ENCODE data around the gene KLHL7.

The KLHL7 gene

DNA sequence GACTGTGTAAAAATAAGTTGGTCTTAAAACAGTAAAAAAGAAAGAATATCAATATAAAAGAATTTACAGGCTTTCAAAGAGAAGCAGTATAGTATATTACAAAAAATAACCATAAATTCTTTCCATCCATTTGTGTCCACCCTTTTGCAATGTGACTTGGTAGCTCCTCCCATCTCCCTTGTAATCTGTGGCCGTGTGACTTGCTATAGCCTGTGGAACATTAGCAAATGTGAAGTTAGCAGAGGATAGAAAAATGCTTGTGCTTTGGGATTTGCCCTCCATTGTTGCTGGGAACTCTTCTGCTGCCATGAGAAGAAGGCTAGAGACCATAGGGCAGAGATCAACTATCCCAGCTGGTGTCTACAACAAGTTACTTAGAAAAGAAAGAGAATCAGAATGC is 30.2 kb downstream of the KLHL7 start:
- Histone ChIP-seq H3K9ac (ENCODE audit: low read depth, low read length) (no peak overlapping the region), H3K27me3 (ENCODE audit: control insufficient read depth, insufficient read depth, low read length) (no peaks in the 10 kb centered on the region), H3K9me3 (ENCODE audit: control insufficient read depth, insufficient read depth, low read length) (no peaks in the 10 kb centered on the region), H3K27ac (ENCODE audit: low read depth, low read length) (no peak overlapping the region), H3K36me3 (ENCODE audit: control insufficient read depth, insufficient read depth, low read length) (peaks cover 6% of the 10 kb centered on the region), H3K4me1 (ENCODE audit: control insufficient read depth, insufficient read depth, low read length) (peaks cover 9% of the 10 kb centered on the region), H3K4me3 (ENCODE audit: low read depth, low read length) (no peak overlapping the region)

DNA sequence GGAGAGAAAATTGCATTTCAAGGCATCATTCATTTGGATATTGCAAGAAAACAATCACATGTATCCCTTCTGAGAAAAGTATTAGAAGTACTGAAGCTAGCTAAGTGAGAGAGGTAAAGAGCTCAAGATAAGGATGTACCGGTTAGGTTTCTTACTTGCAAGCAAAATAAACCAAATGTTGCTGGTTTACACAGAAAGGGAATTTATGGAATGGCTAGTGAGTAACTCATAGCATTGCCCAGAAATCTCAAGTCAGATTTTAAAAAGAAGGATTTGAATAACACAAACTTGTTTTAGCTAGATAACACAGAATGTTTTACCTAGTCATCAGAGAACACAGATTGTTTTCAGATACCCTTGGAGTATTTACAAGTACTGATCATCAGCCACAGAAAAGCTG is 30.6 kb downstream of the KLHL7 start:
- Histone ChIP-seq H3K4me3 (ENCODE audit: low read depth, low read length) (no peak overlapping the region), H3K36me3 (ENCODE audit: control insufficient read depth, insufficient read depth, low read length) (peaks cover 8% of the 10 kb centered on the region), H3K9me3 (ENCODE audit: control insufficient read depth, insufficient read depth, low read length) (no peaks in the 10 kb centered on the region), H3K27ac (ENCODE audit: low read depth, low read length) (peak overlapping the region; percentile 10), H3K27me3 (ENCODE audit: control insufficient read depth, insufficient read depth, low read length) (no peaks in the 10 kb centered on the region), H3K9ac (ENCODE audit: low read depth, low read length) (no peak overlapping the region), H3K4me1 (ENCODE audit: control insufficient read depth, insufficient read depth, low read length) (peaks cover 9% of the 10 kb centered on the region)

DNA sequence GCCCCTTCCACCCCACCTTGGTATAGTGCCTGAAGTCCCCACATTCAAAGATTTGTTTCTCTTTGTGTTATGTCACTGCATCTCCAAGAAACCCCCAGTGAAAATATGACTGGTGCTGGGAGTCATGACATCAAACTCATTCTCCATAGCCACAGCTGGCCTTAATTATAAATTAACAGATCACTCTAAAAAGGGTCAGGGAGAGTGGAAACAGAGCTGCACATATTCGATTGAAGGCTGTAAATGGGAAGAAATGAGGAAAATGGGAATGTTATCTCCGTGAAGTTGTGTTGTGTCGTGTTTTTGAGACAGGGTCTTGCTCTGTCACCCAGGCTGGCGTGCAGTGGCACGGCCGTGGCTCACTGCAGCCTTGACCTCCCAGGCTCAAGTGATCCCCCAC is 52.1 kb downstream of the KLHL7 start:
- H3K4me3 ChIP-seq (ENCODE audit: low read depth, low read length): no peak overlapping the region
- H3K9me3 ChIP-seq (ENCODE audit: control insufficient read depth, insufficient read depth, low read length): no peaks in the 10 kb centered on the region
- no peak overlapping the region for H3K9ac ChIP-seq (ENCODE audit: low read depth, low read length)
- no peak overlapping the region for H3K27ac ChIP-seq (ENCODE audit: low read depth, low read length)
- H3K27me3 ChIP-seq (ENCODE audit: control insufficient read depth, insufficient read depth, low read length): no peaks in the 10 kb centered on the region
- peaks cover 40% of the 10 kb centered on the region for H3K36me3 ChIP-seq (ENCODE audit: control insufficient read depth, insufficient read depth, low read length)
- H3K4me1 ChIP-seq (ENCODE audit: control insufficient read depth, insufficient read depth, low read length): no peaks in the 10 kb centered on the region

DNA sequence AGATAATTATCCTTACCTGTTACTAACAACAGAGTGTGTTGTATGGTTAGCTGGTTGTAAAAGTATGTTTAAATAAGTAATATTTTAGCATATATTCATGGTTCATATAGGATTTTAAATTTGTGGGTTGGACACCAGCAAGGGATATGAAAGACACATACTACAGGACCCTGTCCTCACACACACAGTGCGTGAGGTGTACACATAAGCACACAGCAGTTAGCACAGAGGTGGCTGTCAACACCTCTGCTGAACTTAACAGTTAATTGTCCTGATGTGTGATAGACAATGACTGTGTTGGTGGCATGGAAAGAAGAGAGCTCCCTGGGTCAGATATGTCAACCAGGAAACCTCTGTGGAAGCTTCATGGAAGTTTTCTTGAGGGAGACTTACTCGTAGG is 53.0 kb downstream of the KLHL7 start:
- no peak overlapping the region for H3K9ac ChIP-seq (ENCODE audit: low read depth, low read length)

DNA sequence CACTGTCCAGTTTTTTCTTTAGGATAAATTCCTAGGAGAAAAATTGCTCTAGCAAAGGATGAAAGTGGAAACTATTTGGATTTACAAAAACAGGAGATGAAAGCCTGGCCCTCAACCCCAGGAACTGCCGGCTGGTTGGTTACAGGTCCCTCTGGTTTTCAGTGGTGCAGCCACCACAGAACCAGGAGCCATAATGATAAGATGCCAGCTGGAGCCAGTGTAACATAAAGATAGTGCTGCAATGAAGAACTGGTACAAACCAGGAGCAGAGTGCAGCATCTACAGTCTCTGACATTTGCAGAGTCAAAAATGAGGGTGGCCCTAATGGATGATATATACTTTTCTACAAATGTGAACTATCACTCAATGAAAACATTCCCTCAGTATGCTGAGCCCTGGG is 55.9 kb downstream of the KLHL7 start:
- H3K27ac ChIP-seq (ENCODE audit: low read depth, low read length): no peak overlapping the region
- H3K9ac ChIP-seq (ENCODE audit: low read depth, low read length): no peak overlapping the region
- H3K9me3 ChIP-seq (ENCODE audit: control insufficient read depth, insufficient read depth, low read length): no peaks in the 10 kb centered on the region
- no peaks in the 10 kb centered on the region for H3K4me1 ChIP-seq (ENCODE audit: control insufficient read depth, insufficient read depth, low read length)
- H3K27me3 ChIP-seq (ENCODE audit: control insufficient read depth, insufficient read depth, low read length): no peaks in the 10 kb centered on the region
- no peak overlapping the region for H3K4me3 ChIP-seq (ENCODE audit: low read depth, low read length)
- H3K36me3 ChIP-seq (ENCODE audit: control insufficient read depth, insufficient read depth, low read length): peaks cover 14% of the 10 kb centered on the region

More for the DNA sequence above, 53.0 kb downstream of the KLHL7 start:
- Histone ChIP-seq H3K4me1 (ENCODE audit: control insufficient read depth, insufficient read depth, low read length) (no peaks in the 10 kb centered on the region), H3K27ac (ENCODE audit: low read depth, low read length) (no peak overlapping the region), H3K27me3 (ENCODE audit: control insufficient read depth, insufficient read depth, low read length) (no peaks in the 10 kb centered on the region), H3K4me3 (ENCODE audit: low read depth, low read length) (no peak overlapping the region), H3K9me3 (ENCODE audit: control insufficient read depth, insufficient read depth, low read length) (no peaks in the 10 kb centered on the region), H3K36me3 (ENCODE audit: control insufficient read depth, insufficient read depth, low read length) (peaks cover 31% of the 10 kb centered on the region)

DNA sequence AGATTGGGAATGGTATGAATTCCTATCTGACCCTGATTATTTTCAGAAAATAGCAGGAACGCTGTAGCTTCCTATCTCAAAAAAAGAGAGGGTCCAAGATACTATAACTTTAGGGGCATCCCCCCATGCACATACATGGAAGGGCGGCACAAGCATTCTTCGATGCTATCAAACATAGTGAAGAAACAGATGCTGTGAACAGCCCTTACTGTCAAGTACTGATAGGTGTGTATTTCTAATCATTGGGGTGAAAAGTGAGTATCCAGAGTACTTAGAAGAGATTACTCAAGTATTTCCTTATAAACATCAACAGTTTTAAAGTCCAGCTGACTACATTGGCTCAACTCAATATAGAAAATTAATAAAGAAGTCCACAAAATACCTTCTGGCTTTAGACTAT is 59.3 kb downstream of the KLHL7 start:
- H3K9ac ChIP-seq (ENCODE audit: low read depth, low read length): no peak overlapping the region
- H3K27me3 ChIP-seq (ENCODE audit: control insufficient read depth, insufficient read depth, low read length): no peaks in the 10 kb centered on the region
- no peak overlapping the region for H3K27ac ChIP-seq (ENCODE audit: low read depth, low read length)
- no peaks in the 10 kb centered on the region for H3K9me3 ChIP-seq (ENCODE audit: control insufficient read depth, insufficient read depth, low read length)
- H3K36me3 ChIP-seq (ENCODE audit: control insufficient read depth, insufficient read depth, low read length): peaks cover 11% of the 10 kb centered on the region
- no peaks in the 10 kb centered on the region for H3K4me1 ChIP-seq (ENCODE audit: control insufficient read depth, insufficient read depth, low read length)
- H3K4me3 ChIP-seq (ENCODE audit: low read depth, low read length): no peak overlapping the region

DNA sequence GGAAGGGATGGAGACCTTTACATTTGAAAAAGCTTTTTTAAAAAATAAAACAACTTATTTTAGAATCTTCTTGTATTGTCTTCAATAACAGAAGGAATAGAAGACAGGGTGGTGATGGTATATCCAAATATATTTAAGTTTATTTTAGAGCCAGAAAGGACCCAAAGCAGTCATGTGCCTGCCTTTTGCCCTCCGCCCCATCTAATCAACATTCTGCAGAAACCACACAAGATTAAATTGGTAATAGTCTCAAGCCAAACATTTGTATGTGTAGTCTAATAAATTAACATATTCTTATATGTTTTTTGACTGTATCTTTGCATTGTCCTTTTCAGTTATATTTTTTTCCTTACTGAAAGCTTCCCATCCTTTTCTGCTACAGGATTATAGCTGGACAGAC is 59.7 kb downstream of the KLHL7 start:
- Histone ChIP-seq H3K4me3 (ENCODE audit: low read depth, low read length) (no peak overlapping the region), H3K9ac (ENCODE audit: low read depth, low read length) (no peak overlapping the region), H3K27me3 (ENCODE audit: control insufficient read depth, insufficient read depth, low read length) (no peaks in the 10 kb centered on the region), H3K4me1 (ENCODE audit: control insufficient read depth, insufficient read depth, low read length) (no peaks in the 10 kb centered on the region), H3K36me3 (ENCODE audit: control insufficient read depth, insufficient read depth, low read length) (peaks cover 11% of the 10 kb centered on the region), H3K9me3 (ENCODE audit: control insufficient read depth, insufficient read depth, low read length) (no peaks in the 10 kb centered on the region), H3K27ac (ENCODE audit: low read depth, low read length) (no peak overlapping the region)

DNA sequence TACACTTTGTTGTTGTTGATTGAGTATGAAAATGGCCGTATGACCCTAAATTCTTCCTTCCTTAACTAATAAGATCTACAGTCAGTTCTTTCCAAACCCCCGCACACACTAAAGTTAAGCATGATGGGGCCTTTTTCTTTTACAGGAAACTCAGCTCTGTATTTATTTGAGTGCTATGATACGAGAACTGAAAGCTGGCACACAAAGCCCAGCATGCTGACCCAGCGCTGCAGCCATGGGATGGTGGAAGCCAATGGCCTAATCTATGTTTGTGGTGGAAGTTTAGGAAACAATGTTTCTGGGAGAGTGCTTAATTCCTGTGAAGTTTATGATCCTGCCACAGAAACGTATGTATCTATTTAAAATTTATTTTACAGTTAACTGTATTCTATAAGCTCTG is 62.1 kb downstream of the KLHL7 start:
- no peak overlapping the region for H3K4me3 ChIP-seq (ENCODE audit: low read depth, low read length)
- no peaks in the 10 kb centered on the region for H3K9me3 ChIP-seq (ENCODE audit: control insufficient read depth, insufficient read depth, low read length)
- H3K27ac ChIP-seq (ENCODE audit: low read depth, low read length): no peak overlapping the region
- peaks cover 18% of the 10 kb centered on the region for H3K36me3 ChIP-seq (ENCODE audit: control insufficient read depth, insufficient read depth, low read length)
- H3K4me1 ChIP-seq (ENCODE audit: control insufficient read depth, insufficient read depth, low read length): no peaks in the 10 kb centered on the region
- H3K9ac ChIP-seq (ENCODE audit: low read depth, low read length): no peak overlapping the region
- no peaks in the 10 kb centered on the region for H3K27me3 ChIP-seq (ENCODE audit: control insufficient read depth, insufficient read depth, low read length)

DNA sequence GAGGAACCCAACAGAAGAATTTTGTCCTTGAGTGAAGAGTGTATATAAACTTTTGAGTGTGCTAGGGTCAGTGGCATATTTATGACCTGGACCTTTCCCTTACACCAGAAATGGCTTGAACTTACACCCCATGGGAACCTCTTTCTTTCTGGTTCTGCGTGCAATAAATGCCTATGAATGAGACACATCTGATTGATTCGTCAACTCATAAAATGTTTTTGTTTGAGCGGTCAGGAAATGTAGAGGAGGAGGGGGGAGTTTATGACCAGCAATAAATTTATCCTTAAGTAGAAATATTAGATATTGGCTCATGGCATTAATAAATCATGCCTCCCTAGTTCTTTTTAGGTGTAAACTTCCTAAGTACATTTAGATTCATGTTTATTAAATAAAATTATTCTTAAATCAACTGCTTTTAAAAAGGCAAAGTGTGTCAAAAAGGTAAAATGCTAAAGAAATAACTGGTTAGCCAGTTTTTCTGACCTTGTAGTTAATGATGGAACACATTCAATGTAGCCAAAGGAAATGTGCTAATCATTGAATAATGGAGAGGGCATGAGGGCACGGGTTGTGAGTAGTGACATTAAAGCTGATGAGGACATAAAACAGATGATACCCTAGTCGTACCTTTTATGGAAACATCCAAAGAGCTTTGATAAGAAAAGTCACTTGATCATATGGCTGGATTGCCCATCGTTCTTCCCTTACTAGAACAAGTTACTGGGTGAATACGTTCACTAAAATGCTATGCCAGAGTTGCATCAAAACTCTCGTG is 62.7 kb downstream of the KLHL7 start:
- Histone ChIP-seq H3K27ac (ENCODE audit: low read depth, low read length) (no peak overlapping the region), H3K4me1 (ENCODE audit: control insufficient read depth, insufficient read depth, low read length) (no peaks in the 10 kb centered on the region), H3K27me3 (ENCODE audit: control insufficient read depth, insufficient read depth, low read length) (no peaks in the 10 kb centered on the region), H3K4me3 (ENCODE audit: low read depth, low read length) (no peak overlapping the region), H3K9me3 (ENCODE audit: control insufficient read depth, insufficient read depth, low read length) (no peaks in the 10 kb centered on the region), H3K9ac (ENCODE audit: low read depth, low read length) (no peak overlapping the region), H3K36me3 (ENCODE audit: control insufficient read depth, insufficient read depth, low read length) (peaks cover 24% of the 10 kb centered on the region)

DNA sequence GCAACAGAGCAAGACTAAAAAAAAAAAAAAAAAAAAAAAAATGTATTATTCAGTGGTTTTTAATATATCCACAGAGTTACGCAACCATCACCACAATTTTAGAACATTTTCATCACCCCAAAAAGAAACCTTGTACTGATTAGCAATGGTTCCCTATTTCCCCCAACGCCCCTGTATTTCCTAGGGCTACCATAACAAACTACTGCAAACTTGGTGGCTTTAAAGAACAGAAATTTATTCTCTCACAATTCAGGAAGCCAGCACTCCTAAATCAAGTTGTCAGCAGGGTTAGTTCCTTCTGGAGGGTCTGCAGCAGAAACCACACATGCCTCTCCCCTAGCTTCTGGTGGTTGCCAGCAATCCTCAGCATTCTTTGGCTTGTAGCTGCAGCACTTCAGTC is 70.4 kb downstream of the KLHL7 start:
- Histone ChIP-seq H3K27me3 (ENCODE audit: control insufficient read depth, insufficient read depth, low read length) (no peaks in the 10 kb centered on the region), H3K4me1 (ENCODE audit: control insufficient read depth, insufficient read depth, low read length) (no peaks in the 10 kb centered on the region), H3K27ac (ENCODE audit: low read depth, low read length) (no peak overlapping the region), H3K9ac (ENCODE audit: low read depth, low read length) (no peak overlapping the region), H3K9me3 (ENCODE audit: control insufficient read depth, insufficient read depth, low read length) (no peaks in the 10 kb centered on the region), H3K36me3 (ENCODE audit: control insufficient read depth, insufficient read depth, low read length) (peaks cover 26% of the 10 kb centered on the region), H3K4me3 (ENCODE audit: low read depth, low read length) (no peak overlapping the region)

DNA sequence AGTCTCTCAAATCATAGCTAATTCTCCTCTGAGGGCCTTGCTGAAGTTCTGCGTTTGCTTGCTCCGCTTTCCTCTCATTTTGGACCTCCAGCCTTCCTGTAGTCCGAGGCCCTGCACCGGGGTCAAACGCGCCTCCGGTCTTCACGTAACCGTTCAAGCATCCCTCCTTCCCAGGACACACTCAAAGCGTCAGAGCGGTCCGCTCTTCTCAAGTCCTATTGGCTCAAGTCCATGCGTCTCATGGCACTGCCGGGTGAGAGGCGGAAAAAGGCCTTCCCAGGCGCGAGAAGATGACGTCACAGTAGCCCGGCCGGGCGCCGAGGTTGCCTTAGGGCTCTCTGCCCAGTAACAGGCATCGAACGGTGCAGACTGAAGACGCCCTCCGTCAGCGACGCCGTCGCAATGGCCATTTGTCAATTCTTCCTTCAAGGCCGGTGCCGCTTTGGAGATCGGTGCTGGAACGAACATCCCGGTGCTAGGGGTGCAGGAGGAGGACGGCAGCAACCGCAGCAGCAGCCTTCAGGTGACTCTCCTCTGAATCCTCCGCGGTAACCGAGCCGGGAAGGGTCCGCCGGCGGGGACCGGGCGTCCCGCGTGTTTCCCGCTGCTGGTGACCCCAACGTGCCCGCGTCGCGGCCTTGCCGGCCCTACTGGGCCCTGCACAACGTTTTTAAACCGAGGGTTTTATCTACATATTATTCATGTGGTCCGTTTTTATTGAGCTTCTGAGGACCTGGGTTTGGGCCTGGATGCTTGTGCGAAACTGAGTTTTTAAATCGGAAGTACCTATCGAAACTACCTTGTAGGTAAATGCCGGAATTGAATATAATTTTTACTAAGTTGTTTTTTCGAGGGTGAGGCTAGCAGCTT is 76.3 kb downstream of the KLHL7 start, which contains the start of gene NUP42:
Gene NUP42, plus strand, starts transcription at position 365 of the 870 bp plus-strand sequence. Its CDS starts 38 bp downstream, at position 403.
- peak within 1 kb of the TSS; percentile 97 for H3K27ac ChIP-seq (ENCODE audit: low read depth, low read length)
- H3K36me3 ChIP-seq (ENCODE audit: control insufficient read depth, insufficient read depth, low read length): peaks cover 23% of the 10 kb centered on the region
- H3K4me1 ChIP-seq (ENCODE audit: control insufficient read depth, insufficient read depth, low read length): 0 out of 2 replicates have a peak, but pooled peaks cover 7% of the 10 kb centered on the region

More for the DNA sequence above, 76.3 kb downstream of the KLHL7 start, which contains the start of gene NUP42:
- peak within 1 kb of the TSS; percentile 94 for H3K4me3 ChIP-seq (ENCODE audit: low read depth, low read length)
- no peaks in the 10 kb centered on the region for H3K27me3 ChIP-seq (ENCODE audit: control insufficient read depth, insufficient read depth, low read length)
- H3K9ac ChIP-seq (ENCODE audit: low read depth, low read length): peak within 1 kb of the TSS; percentile 89
- H3K9me3 ChIP-seq (ENCODE audit: control insufficient read depth, insufficient read depth, low read length): no peaks in the 10 kb centered on the region
